Cerebellar nuclear complex (tissue), 1 donor: Measurements from ENCODE around the gene TREX2.

Experiments
- DNase-seq, 2 experiments: peaks; one replicate each; lab custom pipeline; 2025; lab: John Stamatoyannopoulos, UW

The TREX2 gene

GRCh38 chrX:153445856-153446635 lies at the start of gene TREX2:
TREX2 (minus strand) TSS chrX:153446056; CDS start chrX:153445430, 626 bp downstream.
- no peak for DNase-seq

- DNase-seq = no peak
Observed at GRCh38 chrX:153495362-153495751, 49.5 kb upstream of the TREX2 start.

DNA sequence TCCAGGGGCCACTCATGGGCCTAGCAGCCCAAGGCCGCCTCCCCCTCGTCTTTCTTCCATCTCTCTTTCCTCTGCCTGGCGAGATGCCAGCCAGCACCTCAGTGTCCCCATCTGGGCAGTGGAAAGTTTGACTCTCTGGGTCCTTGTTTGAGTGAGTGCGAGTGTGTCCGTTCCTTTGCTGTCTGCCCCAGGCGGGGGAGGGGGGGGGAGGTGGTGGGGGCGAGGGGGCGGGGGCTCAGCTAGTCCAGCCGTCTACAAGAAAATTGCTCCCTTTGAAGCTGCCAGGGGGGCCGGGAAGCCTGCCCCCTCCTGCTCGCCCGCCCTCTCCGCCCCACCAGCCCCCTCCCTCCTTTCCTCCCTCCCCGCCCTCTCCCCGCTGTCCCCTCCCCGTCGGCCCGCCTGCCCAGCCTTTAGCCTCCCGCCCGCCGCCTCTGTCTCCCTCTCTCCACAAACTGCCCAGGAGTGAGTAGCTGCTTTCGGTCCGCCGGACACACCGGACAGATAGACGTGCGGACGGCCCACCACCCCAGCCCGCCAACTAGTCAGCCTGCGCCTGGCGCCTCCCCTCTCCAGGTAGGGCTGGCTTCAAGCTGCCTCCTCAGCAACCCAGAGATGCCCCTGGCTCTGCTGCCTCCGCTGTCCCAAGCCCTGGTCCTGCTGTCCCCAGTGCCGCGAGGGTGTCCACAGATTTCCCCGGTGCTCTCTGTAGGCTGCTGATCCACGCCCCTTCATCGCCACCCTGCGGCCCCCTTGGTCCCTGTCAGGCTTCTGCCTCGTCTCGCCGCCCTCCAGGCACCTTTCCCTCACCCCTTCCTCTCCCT lies 48.9 kb upstream of the TREX2 start, which contains the start of gene BGN:
BGN (plus strand) TSS at position 440 of the 821 bp plus-strand sequence. CDS start 9,652 bp downstream, outside the sequence.
- no peak for DNase-seq

GRCh38 chrX:153494061-153494460 lies 48.2 kb upstream of the TREX2 start:
- DNase-seq = no peak

DNA sequence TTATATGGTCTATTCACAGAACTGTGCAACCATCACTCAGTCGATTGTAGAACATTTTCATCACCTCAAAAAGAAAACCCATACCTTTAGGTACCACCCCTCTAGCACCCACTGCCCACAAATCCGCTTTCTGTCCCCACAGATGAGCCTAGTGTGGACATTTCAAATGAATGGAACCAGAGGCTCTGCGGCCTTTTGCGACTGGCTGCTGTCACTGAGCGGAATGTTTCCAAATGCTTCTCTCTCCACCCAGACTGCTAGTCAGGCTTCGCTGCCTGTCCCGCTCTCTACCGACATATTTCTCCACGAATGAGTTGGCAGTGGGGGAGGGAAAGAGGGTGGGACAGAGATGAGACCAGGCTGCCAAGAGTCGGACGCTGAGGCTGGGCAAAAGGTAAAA lies 47.2 kb upstream of the TREX2 start:
- DNase-seq = no peak

DNA sequence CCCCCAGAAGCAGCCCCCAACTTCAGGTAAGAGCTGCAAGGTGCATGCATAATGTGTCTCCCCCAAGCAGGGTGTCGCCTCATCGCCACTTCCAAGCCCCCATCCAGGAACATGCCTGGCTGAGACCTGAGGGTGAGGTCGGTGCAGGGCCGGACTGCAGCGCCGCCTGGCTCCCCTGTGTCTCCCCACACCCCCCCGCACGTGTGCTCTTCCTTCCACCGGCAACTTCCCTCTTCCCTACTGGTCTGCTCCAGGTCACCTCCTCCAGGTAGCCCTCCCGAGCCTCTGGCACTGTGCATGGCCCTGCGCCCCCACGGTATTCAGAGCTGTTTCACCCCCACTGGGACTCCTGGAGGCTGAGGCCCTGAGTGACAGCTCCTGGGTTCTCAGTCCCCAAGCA lies 46.7 kb upstream of the TREX2 start:
- no peak for DNase-seq

DNA sequence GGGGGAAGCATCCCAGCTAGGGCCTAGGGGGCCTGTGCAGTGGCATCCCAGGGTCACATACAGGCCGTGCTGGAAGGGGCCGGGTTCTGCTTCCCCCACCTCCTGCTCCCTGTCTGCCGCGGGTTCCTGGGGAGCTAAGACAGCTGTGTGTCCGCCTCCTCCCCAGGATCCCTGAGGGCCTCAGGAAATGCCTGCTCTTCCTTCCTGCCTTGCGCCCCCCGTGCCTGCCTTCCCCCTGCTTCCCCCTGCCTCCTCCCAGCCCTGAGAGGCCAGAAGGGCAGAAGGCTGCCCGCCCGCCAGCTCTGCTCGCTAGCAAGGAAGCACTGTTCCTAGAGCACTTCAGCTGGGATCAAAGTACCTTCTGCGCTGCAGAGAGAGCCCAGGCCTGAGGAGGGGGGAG lies 46.1 kb upstream of the TREX2 start:
- no peak for DNase-seq

- DNase-seq = no peak
Observed at GRCh38 chrX:153491351-153491914, 45.6 kb upstream of the TREX2 start.

GRCh38 chrX:153490217-153490930 lies 44.5 kb upstream of the TREX2 start:
- DNase-seq = no peak

DNA sequence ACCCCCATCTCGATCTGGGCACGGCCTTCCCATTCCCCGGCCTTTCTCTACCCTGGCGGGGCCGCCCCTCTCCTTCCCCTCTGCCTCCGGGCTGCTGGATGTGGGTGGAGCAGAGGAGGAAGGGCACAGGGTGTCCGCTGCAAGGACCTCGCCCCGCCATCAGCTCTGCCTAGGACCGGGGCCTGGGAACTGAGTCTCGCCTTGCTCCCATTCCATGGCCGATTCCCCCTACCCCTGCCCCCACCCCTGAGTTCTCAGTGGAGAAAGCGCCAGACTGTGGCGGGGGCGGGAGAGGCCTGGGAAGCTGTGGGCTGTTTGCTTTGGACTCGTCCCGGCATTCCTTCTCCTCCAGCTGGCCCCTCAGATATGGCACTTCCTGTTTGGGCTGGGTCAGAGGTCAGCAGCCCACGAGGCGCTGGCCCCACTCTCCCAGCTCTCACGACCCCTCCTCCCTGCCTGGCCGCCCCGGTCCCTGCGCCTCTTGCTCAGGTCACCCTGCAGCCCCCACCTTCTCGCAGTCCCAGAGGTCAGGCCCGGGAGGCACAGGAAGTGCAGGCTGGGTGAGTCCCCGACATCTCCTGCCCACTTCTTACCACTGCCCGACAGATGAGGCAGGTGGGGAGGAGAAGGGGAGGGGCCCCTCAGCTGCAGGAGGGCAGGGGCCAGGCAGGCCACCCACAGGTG lies 42.5 kb upstream of the TREX2 start:
- DNase-seq = no peak

DNA sequence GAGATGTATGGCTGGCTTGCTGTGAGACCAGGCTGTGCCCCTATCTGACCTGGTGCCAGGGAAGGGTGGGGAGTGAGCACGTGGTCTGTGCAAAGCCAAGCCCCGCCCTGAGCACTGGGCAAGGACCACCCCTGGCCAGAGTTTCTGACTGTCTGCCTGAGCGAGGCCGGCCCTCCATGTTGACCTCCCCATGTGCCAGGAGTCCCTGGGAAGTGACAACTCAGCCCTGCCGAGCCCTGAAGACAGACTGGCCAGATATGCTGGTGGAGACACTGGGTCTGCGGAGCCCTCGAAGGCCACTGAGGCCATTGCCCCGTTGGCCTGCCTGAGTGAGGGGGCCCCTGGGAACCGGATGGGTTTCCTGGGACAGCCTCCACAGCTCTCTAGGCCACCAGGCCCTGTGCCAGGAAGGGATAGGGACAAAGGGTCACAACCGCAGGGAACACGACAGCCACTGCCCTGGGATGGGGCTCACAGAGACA lies 41.8 kb upstream of the TREX2 start:
- DNase-seq = no peak

DNA sequence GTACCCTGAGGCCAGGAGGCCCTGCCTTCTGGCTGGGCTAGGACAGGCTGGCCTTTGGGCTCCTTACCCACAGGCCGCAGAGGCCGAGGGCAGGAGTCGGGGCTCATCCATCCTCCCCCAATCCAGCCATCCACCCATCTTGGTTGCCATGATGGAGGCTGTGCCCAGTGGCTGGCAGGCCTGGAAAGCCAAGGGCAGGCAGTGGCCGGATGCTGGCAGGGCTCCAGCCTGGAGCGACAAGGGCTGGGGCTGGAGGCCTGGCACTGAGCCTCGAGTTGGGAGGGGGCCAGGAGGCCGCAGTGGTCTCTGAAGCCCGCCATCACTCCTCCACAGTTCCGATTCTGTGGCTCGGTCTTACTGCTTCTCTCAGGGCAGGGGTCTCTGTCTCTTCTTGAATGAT lies 40.3 kb upstream of the TREX2 start:
- DNase-seq = no peak

DNA sequence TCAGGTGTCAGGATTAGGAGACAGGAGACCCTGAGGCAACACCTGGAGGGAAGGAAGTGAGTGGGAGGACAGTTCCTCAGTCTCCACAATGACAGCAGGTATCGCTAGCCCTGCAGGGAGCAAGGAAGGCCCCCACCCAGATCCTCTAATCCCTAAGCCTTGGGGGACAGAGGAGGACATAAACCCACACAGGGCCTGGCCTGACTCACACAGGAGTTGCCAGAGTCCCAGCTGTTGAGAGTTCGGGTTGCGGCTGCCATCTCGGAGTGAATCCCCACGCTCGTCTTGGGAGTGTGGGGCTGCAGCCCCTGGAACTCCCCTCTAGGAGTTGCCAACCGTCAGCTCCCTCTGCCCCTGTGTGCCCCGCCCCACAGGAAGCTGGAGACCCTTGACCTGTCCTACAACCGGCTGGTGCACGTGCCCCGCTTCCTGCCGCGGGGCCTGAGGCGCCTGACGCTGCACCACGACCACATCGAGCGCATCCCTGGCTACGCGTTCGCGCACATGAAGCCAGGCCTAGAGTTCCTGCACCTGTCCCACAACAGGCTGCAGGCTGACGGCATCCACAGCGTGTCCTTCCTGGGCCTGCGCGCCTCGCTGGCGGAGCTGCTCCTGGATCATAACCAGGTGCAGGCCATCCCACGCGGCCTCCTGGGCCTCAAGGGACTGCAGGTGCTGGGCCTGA lies 39.7 kb upstream of the TREX2 start:
- DNase-seq = no peak

DNA sequence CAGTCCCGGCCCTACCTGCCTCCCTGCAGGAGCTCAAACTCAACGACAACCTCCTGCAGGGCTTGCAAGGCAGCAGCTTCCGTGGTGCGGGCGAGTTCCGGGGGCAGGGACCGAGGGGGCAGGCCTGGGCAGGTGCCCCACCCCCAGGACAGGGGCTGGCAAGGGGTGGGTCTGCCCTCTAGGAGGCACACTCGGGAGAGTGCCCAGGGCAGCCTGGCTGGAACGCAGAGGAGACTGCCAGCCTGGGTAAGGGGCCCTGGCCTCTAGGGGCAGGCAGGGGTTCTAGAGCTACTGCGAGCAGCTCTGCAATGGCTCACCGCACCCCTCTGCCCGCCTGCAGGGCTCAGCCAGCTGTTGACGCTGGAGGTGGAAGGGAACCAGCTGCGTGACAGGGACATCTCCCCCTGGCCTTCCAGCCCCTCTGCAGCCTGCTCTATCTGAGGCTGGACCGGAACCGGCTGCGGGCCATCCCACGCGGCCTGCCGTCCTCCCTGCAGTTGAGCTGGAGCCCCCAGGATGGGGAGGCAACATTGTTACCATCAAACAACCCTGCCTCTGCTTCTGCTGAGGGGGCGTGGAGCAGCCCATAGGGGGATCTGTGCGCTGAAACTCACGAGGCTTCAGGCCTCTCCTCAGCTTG lies 36.6 kb upstream of the TREX2 start:
- DNase-seq = no peak

GRCh38 chrX:153481043-153481442 lies 35.2 kb upstream of the TREX2 start:
- no peak for DNase-seq

DNA sequence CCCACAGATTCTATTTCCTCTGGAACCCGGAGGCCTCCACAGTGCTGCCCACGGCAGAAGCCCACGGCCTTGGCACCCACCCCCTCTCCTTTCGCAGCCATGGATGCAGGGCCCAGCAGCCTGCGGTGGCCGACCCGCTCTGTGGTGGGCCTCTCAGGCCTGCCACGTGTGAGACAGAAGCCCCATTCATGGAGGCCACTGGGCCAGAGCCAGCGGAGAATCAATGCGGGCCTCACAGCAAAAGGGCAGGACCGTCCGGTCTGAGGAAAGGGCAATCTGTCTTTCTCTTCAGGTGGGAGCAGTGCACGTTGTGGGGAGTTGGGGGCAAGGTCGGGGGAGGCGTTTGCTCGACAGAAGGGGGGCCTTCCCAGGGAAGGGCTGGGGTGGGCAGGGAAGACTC lies 32.9 kb upstream of the TREX2 start:
- no peak for DNase-seq

GRCh38 chrX:153477901-153478300 lies 32.0 kb upstream of the TREX2 start:
- DNase-seq = no peak

GRCh38 chrX:153477364-153477857 lies 31.6 kb upstream of the TREX2 start:
- DNase-seq = no peak

- no peak for DNase-seq
Observed at GRCh38 chrX:153476666-153477363, 31.0 kb upstream of the TREX2 start.
